NK-92 (cell line): ENCODE measurements around the gene HOXB9.

Experiments
- DNase-seq: peaks from one replicate; lab custom pipeline; 2025; ENCODE audit not compliant: unreplicated experiment; lab: John Stamatoyannopoulos, UW

HOXB9 gene

GRCh38 chr17:48624544-48625494 is 1.3 kb downstream of the HOXB9 start:
- no peak for DNase-seq

GRCh38 chr17:48624118-48624517 is 2.0 kb downstream of the HOXB9 start:
- DNase-seq = no peak

- DNase-seq = no peak
Measured at GRCh38 chr17:48623583-48623982, 2.6 kb downstream of the HOXB9 start.

- no peak for DNase-seq
Measured at GRCh38 chr17:48622857-48623256, 3.3 kb downstream of the HOXB9 start.

GRCh38 chr17:48621410-48622392 is 4.5 kb downstream of the HOXB9 start:
- DNase-seq = no peak

GRCh38 chr17:48620461-48621139 is 5.6 kb downstream of the HOXB9 start:
- no peak for DNase-seq

GRCh38 chr17:48619826-48620449 is 6.2 kb downstream of the HOXB9 start:
- no peak for DNase-seq

- no peak for DNase-seq
Measured at GRCh38 chr17:48618256-48618896, 7.8 kb downstream of the HOXB9 start.

- no peak for DNase-seq
Measured at GRCh38 chr17:48617471-48618255, 8.5 kb downstream of the HOXB9 start.

- DNase-seq = no peak
Measured at GRCh38 chr17:48616717-48617470, 9.3 kb downstream of the HOXB9 start.

- DNase-seq = no peak
Measured at GRCh38 chr17:48615963-48616716, 10.0 kb downstream of the HOXB9 start.

- no peak for DNase-seq
Measured at GRCh38 chr17:48615047-48615962, 10.9 kb downstream of the HOXB9 start, which contains the start of gene HOXB8. Gene HOXB8 (minus strand): TSS chr17:48615292. CDS start chr17:48614704, 588 bp downstream.

- no peak for DNase-seq
Measured at GRCh38 chr17:48613862-48614694, 12.1 kb downstream of the HOXB9 start.

GRCh38 chr17:48612854-48613691 is 13.1 kb downstream of the HOXB9 start:
- DNase-seq = no peak

GRCh38 chr17:48612456-48612853 is 13.7 kb downstream of the HOXB9 start:
- no peak for DNase-seq
